Testis (tissue), 3 donors: Measurements from ENCODE around the gene USP35. TPM values are rescaled to one million over a fixed set of nuclear protein-coding genes. Genes with fewer than 3 reads are reported as not detected.

Source experiments
- DNase-seq: peaks from one replicate; pipeline ENCODE4 v3.0.0-alpha.2; 2019
- H3K27ac ChIP-seq, 2 donors: fragments of 200-600 bp; sonication (generic); one replicate each; pipeline ENCODE4 v1.5.1; 2019
- H3K27me3 ChIP-seq: fragments of 200-600 bp; sonication (generic); one replicate; pipeline ENCODE4 v1.5.1; 2019
- H3K36me3 ChIP-seq: fragments of 200-600 bp; sonication (generic); one replicate; pipeline ENCODE4 v1.5.1; 2017; ENCODE audit warnings: low read depth; ENCODE audit errors: missing control alignments
- H3K4me1 ChIP-seq: fragments of 200-600 bp; sonication (generic); one replicate; pipeline ENCODE4 v1.5.1; 2019
- H3K4me3 ChIP-seq, 2 donors: fragments of 200-600 bp; sonication (generic); one replicate each; pipeline ENCODE4 v1.5.1; 2017 to 2019
- H3K9me3 ChIP-seq: fragments of 200-600 bp; sonication (generic); one replicate; pipeline ENCODE4 v1.5.1; 2017
- CTCF ChIP-seq, 3 experiments: fragments of 450-650 bp in 2 of 3; fragments of 200-600 bp in 1 of 3; sonication (generic) in 1 of 3; IDR thresholded peaks; one replicate each; pipeline ENCODE4 v1.5.1; 2016 to 2019; ENCODE audit warnings: antibody characterized with exemption in 3 of 3, mild to moderate bottlenecking in 2 of 3, moderate library complexity in 1 of 3
- POLR2A ChIP-seq: fragments of 450-650 bp; IDR thresholded peaks from one replicate; pipeline ENCODE4 v1.6.1; 2017; ENCODE audit warnings: antibody characterized with exemption, mild to moderate bottlenecking, moderate library complexity
- WGBS, 2 donors: methylation state at CpG; one replicate each; pipeline ENCODE4 v1.1.5; 2018; 5-methylcytosine and 5-hydroxymethylcytosine counted together
- intact Hi-C: fragments of 100-400 bp; cut with DNase I; formaldehyde crosslinking; loops from one replicate; pipeline ENCODE4 v1.15.1; 2023; ENCODE audit warnings: low total_unique reads
- polyA plus RNA-seq: library from polyadenylated mRNA; stranded (reverse); fragments of 350-450 nt; fragmentation: Illumina TruSeq; extraction: RNeasy Lipid Tissue Mini Kit (QIAGEN cat#74804); gene quantifications from one replicate; pipeline ENCODE4 v1.2.3, GENCODE V29; 2014; ENCODE audit warnings: low read depth, low replicate concordance; ENCODE audit not compliant: insufficient read depth
- total RNA-seq, 2 donors: library from RNA; depleted of rRNA; stranded (reverse); fragments of >200 nt; gene quantifications; one replicate each; pipeline ENCODE4 v1.2.3, GENCODE V29; 2016

USP35 gene
- total and polyA plus RNA-seq, 3 donors from 2014 or later, result 10.5 to 33.5 (median 25.8) TPM

- no peak for DNase-seq
- Histone ChIP-seq H3K4me3 (no peak overlapping the region), H3K36me3 (no peaks in the 10 kb centered on the region), H3K4me1 (no peaks in the 10 kb centered on the region), H3K27ac (no peak overlapping the region), H3K27me3 (no peaks in the 10 kb centered on the region), H3K9me3 (no peaks in the 10 kb centered on the region)
- 93% methylated on average over 1 of the region's 1 CpG for WGBS, 2 donors
- no peak for TF ChIP-seq POLR2A
- TF ChIP-seq CTCF (IDR thresholded peaks at IDR 0.05), result no peak
- intact Hi-C loops, result no loop called here
Measured at GRCh38 chr11:78145511-78146025, 43.2 kb upstream of the USP35 start.

GRCh38 chr11:78147807-78148206 lies 40.9 kb upstream of the USP35 start:
- no peak overlapping the region for H3K27ac ChIP-seq
- no peak overlapping the region for H3K4me3 ChIP-seq
- H3K9me3 ChIP-seq, result no peaks in the 10 kb centered on the region
- TF ChIP-seq CTCF (IDR thresholded peaks at IDR 0.05) (no peak), POLR2A (no peak)
- H3K4me1 ChIP-seq, result no peaks in the 10 kb centered on the region
- WGBS, 2 donors, result 92 to 97% methylated on average over 2 of the region's 2 CpGs
- H3K36me3 ChIP-seq, result no peaks in the 10 kb centered on the region
- no peaks in the 10 kb centered on the region for H3K27me3 ChIP-seq
- intact Hi-C loops, result no loop called here
- DNase-seq, result no peak

GRCh38 chr11:78149646-78150045 lies 39.1 kb upstream of the USP35 start:
- no peak overlapping the region for H3K27ac ChIP-seq
- intact Hi-C loops, result no loop called here
- no peaks in the 10 kb centered on the region for H3K4me1 ChIP-seq
- DNase-seq, result no peak
- H3K27me3 ChIP-seq, result no peaks in the 10 kb centered on the region
- WGBS, 2 donors, result 26% methylated on average over 1 of the region's 1 CpG
- no peak for TF ChIP-seq CTCF (IDR thresholded peaks at IDR 0.05)
- no peak for TF ChIP-seq POLR2A
- no peak overlapping the region for H3K4me3 ChIP-seq
- H3K36me3 ChIP-seq, result no peaks in the 10 kb centered on the region
- H3K9me3 ChIP-seq, result no peaks in the 10 kb centered on the region

- intact Hi-C loops, result no loop called here
Measured at GRCh38 chr11:78150346-78150745, 38.4 kb upstream of the USP35 start.

More at GRCh38 chr11:78150346-78150745, 38.4 kb upstream of the USP35 start:
- Histone ChIP-seq H3K27me3 (no peaks in the 10 kb centered on the region), H3K4me1 (no peaks in the 10 kb centered on the region), H3K9me3 (no peaks in the 10 kb centered on the region), H3K36me3 (no peaks in the 10 kb centered on the region), H3K4me3 (no peak overlapping the region), H3K27ac (no peak overlapping the region)
- no peak for DNase-seq
- TF ChIP-seq POLR2A (no peak), CTCF (IDR thresholded peaks at IDR 0.05) (no peak)
- 90 to 91% methylated on average over 4 of the region's 4 CpGs for WGBS, 2 donors
